Measurements from ENCODE around the gene WNT9A.

The WNT9A gene

DNA sequence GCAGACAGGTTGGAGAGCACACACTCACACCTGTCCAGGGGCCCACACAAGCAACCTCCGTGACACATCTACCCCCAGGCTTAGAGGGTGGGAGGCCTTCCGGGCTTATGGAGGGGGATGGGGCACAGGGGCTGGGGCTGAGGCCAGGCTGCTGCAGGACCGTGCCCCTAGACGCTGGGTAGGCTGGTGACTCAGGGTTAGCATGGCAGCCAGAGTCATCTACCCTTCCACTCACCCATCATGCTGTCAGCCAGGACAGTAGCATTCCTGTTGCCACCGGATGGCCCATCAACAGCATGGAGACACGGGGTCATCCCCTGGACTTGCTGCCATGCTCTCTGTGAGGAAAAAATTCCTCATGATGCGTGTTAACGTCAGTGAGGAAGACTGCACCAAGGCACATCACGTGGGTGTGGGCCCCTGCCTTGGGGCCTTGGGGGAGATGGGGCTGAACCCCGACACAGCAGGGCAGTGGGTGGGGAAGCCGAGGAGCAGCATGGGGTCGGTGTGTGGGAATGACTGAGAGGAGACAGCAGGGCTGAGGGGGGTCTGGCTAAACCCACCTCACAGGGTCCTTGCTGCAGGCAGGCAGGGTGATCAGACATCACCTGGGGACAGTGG, 52.8 kb downstream of the WNT9A start:
- DNase-seq: no peak

DNA sequence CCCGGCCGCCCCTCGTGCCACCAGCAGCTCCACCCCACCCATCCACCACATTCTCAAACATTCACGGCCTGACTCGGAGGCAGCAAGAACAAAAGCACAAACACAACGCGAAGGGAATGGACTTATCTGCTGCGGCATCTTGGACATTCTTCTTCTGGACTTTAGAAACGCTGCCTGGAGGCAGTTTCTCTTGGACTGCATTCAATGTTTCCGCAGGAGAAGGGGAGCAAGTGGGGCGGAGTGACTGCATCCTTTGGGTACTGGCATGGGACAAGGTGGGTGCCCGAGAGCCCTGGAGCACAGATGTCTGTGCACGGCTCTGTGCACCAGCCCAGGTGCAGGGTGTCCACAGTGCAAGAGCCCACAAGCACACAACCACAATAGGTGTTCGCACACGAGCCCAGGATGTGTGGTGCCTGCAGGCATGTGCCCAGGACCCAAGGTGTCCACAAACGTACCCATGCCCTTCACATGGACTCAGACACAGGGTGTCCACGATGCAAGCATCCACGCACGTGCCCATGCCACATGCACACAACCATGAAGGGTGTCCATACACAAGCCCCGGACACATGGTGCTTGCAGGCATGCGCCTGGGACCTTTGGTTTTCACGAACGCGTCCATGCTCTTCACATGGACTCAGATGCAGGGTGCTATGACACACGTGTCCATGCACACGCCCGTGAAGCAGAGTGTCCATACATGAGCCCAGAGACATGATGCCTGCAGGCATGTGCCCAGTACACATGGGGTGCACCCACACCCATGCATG, 53.6 kb downstream of the WNT9A start:
- DNase-seq: no peak

DNA sequence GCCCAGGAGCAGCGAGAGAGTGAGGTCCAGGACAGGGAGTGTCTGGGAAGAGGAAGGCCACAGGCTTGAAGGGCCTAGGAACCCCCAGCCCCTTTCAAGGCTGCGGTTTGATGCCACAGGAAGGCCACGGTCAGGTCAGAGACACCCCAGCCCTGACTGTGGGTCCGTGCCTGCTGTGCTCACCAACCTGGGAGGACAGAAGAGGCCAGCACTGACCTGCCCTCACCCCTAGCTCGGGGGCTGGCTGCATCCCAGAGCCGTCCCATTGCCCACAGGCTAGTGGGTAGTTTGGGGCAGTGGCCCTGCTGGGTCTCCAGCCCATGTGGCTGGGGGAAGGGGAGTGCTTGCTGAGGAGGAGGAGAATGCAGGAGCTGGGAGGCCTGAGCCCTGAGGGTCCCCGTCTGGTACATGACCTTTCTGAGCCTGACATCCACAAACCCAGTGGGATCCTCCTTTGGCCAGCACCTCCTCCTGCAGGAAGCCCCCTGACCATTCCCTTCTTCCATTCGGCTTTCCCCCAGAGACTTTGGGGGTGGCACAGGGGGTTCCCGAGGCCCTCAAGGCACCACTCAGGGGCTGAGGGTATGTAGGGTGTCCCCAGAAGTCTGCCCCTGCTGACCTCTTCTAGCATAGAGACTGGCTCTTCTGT, 54.3 kb downstream of the WNT9A start:
- DNase-seq: no peak

DNA sequence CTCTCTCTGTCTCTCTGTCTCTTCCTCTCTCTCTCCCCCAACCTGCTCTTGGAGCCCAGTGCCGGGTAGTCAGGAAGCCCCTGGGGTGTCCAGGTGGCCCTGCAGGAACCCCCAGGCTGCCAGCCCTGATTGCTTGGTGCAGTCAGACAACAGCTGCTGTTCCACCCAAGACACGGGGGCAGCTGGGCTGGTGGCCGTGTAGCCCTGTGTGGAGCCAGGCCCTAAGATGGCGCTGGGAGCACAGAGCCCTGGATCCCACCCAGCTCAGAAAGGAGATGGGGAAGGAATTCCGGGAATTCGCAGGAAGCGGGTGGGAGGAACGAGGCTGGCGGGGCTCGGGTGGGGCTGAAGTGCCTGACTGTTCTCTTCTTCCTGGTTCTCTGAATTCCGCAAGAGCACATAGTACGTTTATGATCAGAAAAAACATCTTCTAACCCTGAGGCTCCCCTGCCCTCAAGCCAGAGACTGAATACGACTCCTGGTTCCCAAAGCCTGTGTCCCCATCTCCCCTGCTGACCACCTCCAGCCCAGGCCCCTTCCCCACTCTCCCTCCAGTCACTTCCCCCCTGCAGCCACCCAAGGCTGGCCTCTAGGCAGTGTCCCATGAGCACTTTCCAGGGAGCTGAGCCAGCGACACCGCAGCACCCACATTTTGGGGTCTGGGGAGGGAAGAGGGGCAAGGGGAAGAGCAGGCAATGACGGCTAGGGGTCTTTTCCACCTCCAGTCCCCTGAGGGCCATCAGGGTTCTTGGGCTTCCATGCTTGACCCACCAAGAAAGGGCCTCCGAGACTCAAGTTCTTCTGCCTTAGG, 55.0 kb downstream of the WNT9A start:
- no peak for DNase-seq

DNA sequence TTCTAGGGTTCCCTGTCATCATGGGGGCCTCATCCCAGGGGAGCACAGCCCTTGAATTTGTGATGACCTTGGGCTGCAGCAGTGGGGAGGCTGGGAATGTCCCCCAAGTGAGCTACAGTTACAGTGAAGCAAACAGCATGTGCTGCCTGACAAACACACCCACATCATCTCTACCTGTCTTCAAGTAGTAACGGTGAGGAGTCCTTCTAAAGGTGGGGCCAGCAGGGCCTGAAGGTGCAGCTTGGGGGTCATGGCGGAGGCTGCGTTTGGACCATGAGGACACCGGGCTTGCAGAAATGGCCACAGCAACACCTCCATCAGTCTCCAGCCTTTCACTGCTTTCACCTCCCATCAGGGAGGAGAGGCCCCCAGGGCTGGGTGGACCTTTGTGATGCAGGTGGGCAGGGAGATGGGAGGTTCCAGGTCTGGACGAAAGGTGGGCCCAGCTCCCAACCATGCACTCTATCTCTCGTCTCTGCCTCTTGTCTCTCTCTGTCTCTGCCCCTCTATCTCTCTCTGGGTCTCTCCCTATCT, 55.7 kb downstream of the WNT9A start:
- no peak for DNase-seq

DNA sequence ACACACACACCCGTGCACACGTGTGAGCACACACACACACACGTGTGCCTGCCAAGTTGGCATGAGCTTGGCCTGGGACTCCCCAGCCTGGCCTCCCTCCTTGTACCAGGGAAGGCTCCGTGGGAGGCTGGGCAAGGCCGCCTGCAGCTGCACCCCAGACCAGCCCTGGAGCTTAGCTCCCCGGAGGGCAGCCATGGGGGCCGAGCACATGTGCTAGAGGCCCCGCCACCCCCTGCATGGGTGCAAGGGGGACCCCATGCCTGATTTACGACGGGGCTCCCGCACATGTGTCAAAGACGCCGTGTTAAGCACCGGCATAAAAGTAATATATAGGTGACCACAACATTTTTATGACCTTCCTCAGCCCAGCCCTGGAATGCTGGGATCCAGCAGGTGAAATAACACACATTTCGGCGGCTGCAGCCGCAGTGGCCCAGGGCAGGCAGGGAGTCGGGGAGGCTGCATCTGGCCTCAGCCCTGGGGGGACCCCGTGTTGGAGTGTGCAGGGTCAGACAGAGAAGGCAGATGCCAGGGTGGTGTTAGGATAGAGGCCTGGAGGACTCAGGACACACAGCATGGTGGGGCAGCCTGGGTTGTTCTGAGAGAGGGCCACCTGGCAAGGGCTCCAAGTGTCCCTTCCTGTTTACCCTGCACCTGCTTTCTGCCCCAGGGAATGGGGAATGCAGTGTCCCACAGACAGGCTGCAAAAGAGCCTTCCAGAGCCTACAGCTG, 56.3 kb downstream of the WNT9A start:
- DNase-seq: no peak

DNA sequence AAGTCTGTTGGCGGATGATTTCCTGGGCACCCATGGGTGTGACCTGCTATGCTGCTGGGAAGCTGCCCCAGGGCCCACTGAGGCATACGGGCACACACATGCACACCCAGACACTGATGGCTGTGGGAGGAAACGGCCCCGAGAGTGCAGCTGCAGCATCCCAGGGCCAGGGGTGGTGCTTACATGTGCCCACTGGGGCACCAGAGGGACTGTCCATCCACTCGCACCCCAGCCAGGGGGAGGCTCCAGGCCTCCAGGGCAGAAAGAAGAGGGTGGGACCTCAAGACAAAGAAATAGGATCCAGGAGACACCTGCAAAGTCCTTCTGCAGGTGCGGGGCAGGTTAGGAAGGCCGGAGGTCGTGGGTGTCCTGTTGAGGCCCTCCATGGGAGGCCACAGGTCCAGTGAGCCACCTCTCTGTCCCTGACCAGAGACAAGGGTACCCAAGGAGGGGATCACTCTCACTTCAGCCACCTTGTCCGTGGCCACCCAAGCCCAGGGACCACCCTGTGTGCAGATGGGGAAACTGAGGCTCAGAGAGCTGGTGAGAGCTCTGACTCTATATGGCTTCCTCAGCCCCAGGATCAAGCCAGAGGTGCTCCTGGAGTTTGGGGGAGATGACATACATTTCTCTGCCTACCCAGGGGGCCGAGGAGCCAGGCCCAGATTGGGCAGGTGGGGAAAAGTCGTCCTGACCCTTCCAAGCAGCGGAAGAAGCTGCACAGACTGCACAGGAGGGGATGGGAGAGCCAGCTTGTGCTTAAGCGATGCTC, 57.1 kb downstream of the WNT9A start:
- DNase-seq: no peak

DNA sequence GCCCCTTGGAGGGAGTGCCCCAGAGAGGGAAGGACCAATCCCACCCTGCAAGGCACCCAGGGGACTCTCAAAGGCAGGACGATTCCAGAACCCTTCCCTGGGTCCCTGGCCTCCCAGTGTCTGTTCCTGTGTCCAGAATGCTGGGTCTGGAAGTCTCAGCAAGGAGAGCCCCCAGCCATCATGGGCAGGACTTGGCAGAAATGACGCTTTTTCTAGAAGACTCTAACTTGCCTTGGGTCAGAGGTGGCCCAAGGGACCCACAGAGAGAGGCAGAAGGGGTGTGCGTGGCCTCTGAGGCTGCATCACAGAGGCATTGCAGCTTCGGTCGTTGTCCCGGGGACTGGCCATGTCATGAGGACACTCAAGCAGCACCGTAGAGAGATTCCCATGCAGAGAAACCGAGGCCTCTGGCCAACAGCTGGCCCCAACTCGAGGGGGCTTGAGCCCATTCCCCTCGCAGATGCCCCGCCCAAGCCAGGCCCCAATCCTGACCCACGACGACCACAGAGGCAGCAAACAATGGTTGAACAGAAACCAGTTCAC, 57.8 kb downstream of the WNT9A start:
- DNase-seq: no peak

DNA sequence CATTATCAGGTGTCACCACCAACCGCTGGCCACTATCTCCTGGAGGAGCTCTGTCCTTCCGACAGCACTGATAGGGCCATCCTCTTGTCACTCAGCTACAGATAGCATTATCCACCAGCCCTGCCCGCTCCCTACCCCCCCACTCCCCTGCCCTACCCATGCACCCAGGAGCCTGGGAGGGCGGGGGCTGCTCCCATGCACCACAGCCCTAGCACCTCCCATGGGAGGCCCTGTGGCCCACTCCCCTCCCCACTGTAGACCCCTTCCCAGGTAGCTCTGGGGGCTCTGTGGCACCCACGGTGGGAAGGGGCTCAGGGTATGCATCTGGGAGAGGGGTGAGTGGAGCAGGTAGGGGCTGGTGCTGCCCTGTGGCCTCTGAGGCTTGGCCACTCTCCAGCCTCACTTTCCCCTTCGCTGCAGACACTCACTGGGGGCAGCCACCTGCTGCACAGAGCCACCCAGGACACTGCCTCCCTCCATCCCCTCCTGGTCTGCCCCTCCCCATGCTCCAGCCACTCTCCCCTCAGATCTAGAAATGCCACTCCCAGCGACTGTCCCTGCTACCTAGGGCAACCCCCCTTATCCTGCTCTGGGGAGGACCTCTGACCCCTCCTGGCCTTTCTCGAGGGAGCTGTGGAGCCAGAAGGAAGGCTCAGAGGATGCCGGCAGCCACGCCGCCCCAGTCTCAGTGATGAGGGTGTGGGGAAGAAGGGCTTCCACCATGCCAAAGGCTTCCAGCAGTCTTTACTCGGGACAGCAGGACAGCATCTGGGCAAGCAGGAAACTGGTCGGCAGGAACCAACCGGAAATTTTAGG, 58.5 kb downstream of the WNT9A start:
- DNase-seq: no peak

DNA sequence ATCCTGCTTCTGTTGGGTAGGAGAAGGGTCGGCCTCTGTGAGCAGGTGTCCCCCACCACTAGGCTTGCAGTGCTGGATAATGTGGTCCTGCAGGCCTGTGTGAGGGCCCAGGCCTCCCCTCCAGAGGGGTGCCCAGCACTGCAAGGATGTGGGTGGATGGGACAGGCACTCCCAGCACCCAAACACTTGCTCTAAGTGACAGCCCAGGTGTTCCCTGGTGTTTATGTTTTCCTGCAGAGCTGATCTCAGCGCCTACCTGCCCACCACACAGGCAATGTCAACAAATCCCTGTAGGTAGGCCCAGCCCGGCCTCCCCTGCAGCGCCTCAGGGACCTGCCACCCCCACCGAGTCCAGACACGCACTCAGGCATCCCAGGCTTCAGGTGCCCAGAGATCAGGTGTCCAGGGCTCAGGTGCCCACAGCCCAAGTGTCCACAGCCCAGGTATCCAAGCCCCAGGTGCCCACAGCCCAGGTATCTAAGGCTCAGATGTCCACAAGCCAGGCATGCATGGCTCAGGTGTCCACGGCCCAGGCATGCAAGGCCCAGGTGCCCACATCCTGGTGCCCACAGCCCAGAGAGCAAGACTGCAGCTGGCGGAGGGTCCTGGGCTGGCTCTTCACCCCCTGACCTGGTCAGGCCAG, 59.2 kb downstream of the WNT9A start:
- DNase-seq: no peak

DNA sequence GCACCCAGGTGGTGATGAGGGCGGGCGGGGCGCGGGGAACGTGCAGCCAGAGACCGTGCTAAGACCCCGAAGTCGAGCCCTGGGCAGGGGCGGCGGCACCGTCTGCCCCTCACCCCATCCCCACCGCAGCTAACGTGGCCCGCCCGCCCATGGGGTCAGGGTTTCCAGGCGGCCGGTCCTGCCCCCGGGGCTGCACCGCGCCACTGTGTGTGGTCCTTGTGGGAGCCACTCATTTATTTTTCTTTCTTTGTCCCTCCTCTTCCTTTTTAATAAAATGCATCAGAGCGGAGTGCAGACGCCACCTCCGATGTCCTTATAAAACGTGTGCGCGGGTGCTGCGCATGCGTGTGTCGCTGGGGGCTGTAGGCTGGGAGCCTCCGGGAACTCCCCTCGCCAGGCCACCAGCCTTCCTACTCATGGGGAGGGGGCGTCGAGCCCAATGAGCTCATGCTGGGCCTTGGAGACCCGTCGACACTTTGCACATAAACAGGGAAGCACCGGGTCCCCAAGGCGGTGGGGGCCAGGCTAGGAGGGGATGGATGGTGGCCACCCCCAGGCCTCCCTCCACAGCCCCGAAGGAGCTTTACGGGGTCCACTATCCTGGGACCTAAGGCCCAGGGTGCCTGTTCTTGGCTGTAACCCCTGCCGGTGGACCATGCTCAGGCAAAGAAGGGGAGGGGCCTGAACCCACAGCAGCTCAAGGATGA, 59.9 kb downstream of the WNT9A start:
- no peak for DNase-seq

DNA sequence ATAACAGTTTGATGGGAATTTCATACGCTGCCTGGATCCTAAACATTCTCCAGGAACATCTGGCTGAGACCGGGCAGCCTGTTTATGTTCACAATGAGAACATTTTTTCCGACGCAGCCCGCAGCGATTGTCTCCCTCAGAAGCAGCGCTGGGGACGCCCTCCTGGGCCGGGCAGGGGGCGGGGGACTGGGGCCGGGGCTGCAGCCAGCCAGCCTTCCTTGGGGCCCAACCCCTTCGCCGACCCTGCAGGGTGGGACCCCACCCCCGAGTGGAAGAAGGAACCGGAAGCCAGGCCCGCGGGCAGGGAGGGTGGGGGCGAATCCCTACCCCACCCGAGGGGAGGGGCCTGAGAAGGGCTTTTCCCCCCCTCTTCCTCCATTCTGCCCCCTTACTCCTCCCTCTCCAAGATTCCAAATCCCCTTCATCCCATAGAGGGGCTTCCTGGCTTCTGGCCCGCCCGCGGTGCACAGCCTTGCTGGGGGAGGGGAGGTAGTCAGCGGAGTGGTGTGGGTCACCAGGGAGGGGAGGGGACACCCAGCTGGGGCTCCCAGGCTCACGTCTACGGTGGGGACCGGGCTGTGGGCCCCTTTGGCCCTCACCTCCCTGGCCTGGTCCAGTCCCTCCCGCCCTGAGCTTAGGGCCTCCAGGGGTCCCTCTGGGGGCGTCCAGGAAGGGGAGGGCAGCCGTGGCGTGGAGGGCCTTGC, 60.6 kb downstream of the WNT9A start:
- DNase-seq: no peak

DNA sequence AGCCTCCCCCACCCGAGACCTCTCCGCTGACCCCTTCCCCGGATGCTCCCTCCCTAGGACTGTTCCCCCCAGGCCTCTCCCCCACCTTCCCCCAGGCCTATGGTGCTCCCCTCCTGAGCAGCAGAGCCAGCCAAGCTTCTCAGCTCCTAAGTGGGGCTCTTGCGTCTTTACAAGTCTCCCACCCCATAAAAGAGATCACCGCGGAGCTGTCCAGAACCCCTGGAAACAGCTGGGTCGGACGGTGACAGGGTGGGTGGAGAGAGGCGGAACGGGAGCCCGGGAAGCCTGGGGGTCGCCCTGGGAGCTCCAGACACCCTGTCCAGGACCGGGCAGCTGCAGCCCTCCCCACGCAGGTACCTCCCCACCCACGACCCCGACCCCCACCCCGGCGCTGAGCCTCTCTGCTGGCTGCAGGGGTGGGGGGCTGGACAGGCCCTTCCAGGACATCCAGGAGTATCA, 61.2 kb downstream of the WNT9A start:
- no peak for DNase-seq

DNA sequence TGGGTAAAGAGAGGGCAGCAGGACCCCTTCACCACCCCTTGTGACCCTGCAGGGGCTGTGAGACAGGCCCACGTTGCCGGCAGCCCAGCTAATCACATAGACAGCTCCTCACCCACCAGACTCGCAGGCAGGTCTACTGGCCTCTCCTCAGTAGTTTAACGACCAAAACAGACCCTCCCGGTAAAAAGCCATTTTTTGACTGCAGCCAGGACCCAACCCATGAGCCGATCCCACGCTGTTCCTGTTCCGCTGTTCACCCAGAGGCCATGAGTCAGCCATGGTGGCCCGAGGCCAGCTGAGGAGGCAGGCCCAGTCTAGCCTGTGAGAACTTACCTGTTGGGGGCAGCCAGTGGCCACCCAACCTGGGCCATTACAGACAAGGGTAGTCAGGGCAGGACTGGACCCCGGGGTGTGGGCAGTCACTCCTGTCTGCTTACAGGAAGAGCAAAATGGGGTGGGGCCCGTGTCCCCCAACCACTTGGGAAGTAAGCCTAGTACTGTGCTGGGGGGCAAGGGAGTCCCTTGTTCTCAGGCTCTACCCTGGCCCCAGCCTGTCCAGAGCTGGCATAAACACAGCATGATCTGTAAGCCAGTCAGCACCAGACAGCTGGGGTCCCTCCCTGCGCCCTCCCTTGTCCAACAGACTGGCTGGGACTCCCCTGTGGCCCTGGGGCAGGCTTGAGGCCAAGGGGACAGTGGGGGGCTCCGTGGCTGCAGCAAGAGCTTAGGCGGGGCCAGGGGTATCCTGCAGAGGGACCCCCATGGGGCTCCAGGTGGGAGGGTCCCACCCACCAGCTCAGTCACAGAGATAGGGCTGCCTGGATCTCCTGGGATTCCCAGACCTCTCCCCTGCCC, 61.9 kb downstream of the WNT9A start:
- no peak for DNase-seq

DNA sequence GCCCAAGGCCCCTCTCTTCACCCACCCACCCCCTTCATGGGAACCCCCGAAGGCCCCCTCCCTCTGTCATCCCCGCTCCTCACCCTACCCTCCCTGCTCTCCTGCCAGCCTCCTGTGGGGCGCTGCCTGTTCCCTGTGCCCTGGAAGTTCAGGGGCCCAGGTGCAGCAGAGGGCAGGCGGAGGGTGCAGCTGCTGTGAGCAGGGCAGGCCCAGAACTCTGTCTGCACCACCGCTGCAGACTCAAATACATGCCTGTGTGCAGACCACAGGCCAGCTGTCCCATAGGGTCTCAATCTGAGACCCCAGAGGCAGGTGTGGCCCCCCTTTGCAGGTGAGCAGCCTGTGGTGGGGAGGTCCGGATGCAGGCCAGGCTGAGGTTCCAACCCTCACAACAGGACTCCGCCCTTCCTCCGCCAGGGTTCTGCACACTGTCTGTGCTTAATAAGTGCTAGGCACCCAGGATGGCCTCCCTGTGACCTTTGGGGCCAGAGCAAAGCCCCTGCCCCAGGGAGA, 62.5 kb downstream of the WNT9A start:
- DNase-seq: no peak

DNA sequence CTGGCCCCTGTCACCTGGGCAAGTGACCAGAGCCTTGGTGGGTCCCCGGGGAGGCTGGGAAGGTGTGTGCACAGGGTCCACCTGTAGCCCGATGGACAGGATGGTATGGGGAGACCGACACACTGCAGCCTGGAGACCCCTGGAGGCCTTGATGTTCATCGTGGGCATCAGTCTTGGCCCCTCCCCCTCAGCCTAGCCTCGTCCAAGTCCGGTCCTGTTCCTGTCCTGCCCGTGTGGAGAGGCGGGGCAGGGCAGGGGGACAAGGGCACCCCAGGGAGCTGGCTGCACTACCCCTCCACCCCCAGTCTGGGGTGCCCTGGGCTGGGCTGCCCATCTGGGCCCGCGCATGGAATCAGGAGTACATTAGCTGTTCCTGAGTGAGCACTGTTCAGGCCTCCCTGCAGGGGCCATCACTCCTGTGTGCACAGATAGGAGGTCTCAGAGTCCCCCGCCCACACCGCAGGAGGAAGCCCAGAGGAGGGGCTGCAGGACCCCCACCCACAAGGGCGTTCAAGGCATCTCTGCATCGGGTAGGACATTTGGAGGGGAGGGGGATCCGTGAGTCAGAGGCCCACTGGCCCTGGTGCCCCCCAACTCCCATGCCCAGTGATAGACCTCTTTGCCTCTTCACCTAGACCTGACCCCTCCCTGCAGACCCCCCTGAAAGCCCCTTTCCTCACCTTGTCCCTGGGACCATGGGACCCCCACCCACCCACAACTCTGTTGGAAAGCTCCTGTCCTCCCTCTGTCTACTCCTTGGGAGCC, 63.2 kb downstream of the WNT9A start:
- DNase-seq: no peak
